Measurements from ENCODE around the gene WASL. TPM values are rescaled to one million over a fixed set of nuclear protein-coding genes. Genes with fewer than 3 reads are reported as not detected.

WASL gene
- total RNA-seq, 2 donors from 2014 or later, result 37.7 to 64.9 TPM

DNA sequence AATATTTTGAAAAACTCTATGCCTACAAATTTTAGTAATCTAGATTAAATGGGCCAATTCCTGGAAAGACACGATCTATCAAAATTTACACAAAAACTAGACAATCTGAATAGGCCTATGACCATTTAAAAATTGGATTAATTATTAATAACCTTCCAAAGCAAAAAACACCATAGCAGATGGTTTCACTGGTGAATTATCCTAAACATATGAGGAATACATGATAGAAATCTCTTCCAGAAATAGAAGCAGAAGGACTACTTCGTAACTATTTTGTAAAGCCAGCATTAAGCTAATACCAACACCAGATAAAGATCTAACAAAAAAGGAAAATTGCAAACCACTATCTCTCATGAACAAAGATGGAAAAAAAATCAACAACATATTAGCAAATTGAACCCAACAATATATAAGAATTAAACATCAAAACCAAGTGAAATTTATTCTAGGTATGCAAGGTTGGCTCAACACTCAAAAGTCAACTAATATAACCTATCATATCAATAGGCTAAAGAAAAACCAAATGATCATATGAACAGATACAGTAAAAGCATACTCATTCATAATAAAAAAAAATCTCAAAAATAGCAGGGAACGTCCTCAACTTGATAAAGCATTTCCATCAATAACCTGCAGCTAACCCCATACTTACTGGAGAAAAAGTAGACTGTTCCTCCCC is 16.3 kb downstream of the WASL start:
- H3K36me3 ChIP-seq, result no peaks in the 10 kb centered on the region
- H3K4me1 ChIP-seq (replicated peaks), result no peaks in the 10 kb centered on the region
- WGBS, result 87% methylated on average over 3 of the region's 3 CpGs
- DNase-seq (ENCODE audit: low spot score), result no peak
- no peaks in the 10 kb centered on the region for H3K9me3 ChIP-seq
- TF ChIP-seq POLR2AphosphoS5 (IDR thresholded peaks at IDR 0.05) (no peak), POLR2A (IDR thresholded peaks at IDR 0.05) (no peak)
- H3K4me3 ChIP-seq, result no peak overlapping the region
- intact Hi-C loops (cut with DNase I), result no loop called here
- no peak overlapping the region for H3K27ac ChIP-seq
- H3K27me3 ChIP-seq (replicated peaks; ENCODE audit: insufficient read depth), result no peaks in the 10 kb centered on the region

DNA sequence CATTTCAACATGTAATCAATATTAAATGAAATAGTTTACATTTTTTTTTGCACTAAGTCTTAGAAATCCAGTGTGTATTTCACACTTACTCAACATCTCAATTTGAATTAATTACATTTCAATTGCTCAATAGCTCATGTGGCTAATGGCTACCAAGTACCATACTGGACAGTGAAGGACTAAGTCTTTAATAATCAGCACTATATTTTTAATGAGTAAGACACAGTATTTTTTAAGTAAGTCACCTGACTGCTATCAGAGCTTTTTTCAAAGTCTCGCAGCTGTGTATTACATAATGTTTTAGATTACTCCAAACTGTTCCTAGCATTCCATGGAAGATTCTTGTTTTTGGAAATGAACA is 19.6 kb downstream of the WASL start:
- H3K9me3 ChIP-seq, result no peaks in the 10 kb centered on the region
- peaks cover 9% of the 10 kb centered on the region for H3K4me1 ChIP-seq (replicated peaks)
- intact Hi-C loops (cut with DNase I), result no loop called here
- H3K4me3 ChIP-seq, result no peak overlapping the region
- TF ChIP-seq POLR2A (IDR thresholded peaks at IDR 0.05) (no peak), POLR2AphosphoS5 (IDR thresholded peaks at IDR 0.05) (no peak)
- TF ChIP-seq, protein P1, sequence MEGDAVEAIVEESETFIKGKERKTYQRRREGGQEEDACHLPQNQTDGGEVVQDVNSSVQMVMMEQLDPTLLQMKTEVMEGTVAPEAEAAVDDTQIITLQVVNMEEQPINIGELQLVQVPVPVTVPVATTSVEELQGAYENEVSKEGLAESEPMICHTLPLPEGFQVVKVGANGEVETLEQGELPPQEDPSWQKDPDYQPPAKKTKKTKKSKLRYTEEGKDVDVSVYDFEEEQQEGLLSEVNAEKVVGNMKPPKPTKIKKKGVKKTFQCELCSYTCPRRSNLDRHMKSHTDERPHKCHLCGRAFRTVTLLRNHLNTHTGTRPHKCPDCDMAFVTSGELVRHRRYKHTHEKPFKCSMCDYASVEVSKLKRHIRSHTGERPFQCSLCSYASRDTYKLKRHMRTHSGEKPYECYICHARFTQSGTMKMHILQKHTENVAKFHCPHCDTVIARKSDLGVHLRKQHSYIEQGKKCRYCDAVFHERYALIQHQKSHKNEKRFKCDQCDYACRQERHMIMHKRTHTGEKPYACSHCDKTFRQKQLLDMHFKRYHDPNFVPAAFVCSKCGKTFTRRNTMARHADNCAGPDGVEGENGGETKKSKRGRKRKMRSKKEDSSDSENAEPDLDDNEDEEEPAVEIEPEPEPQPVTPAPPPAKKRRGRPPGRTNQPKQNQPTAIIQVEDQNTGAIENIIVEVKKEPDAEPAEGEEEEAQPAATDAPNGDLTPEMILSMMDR (IDR thresholded peaks at IDR 0.05), result no peak
- H3K27ac ChIP-seq, result no peak overlapping the region
- no peaks in the 10 kb centered on the region for H3K27me3 ChIP-seq (replicated peaks; ENCODE audit: insufficient read depth)
- H3K36me3 ChIP-seq, result no peaks in the 10 kb centered on the region
- 100% methylated on average over 1 of the region's 1 CpG for WGBS
- DNase-seq (ENCODE audit: low spot score), result no peak

GRCh38 chr7:123727071-123727837 is 21.5 kb downstream of the WASL start:
- Histone ChIP-seq H3K27ac (no peak overlapping the region), H3K9me3 (no peaks in the 10 kb centered on the region), H3K27me3 (replicated peaks; ENCODE audit: insufficient read depth) (no peaks in the 10 kb centered on the region), H3K4me1 (replicated peaks) (peaks cover 13% of the 10 kb centered on the region), H3K36me3 (no peaks in the 10 kb centered on the region), H3K4me3 (no peak overlapping the region)
- DNase-seq (ENCODE audit: low spot score), result no peak
- WGBS, result 55% methylated on average over 4 of the region's 4 CpGs
- intact Hi-C loops (cut with DNase I), result no loop called here
- TF ChIP-seq POLR2AphosphoS5 (IDR thresholded peaks at IDR 0.05) (no peak), POLR2A (IDR thresholded peaks at IDR 0.05) (no peak)
- TF ChIP-seq, protein P1 (IDR thresholded peaks at IDR 0.05), result no peak

DNA sequence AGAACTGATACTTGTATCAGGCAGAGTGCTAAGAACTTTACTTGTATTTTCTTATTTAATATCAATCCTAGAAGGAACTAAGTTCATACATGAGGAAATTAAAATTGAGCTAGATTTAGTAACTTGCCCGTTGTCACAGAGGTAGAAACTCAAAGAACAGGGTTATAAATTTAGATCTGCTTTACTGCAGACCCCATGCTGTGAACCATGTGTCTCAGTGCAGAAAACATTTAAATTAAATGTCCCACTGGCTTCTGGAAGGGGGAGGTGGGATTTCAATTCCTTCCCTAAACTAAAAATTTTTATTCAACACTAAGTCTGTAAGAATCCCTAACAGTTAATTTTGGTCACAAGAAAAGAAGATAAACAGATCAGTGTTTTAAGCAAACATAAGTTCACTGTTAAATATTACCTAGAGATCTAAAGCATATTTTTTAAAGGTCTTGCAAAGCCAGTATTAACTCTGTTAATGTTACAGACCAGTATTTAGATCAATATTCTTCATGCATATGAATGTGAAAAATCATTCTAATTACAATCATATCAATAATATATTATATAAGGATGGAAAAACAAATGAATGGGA is 23.1 kb downstream of the WASL start:
- no peak for DNase-seq (ENCODE audit: low spot score)

GRCh38 chr7:123724817-123725253 is 24.0 kb downstream of the WASL start:
- Histone ChIP-seq H3K4me1 (replicated peaks) (peaks cover 13% of the 10 kb centered on the region), H3K9me3 (no peaks in the 10 kb centered on the region), H3K27ac (no peak overlapping the region), H3K27me3 (replicated peaks; ENCODE audit: insufficient read depth) (no peaks in the 10 kb centered on the region), H3K4me3 (no peak overlapping the region), H3K36me3 (no peaks in the 10 kb centered on the region)
- intact Hi-C loops (cut with DNase I), result no loop called here
- 40% methylated on average over 3 of the region's 3 CpGs for whole genome bisulfite sequencing
- no peak for TF ChIP-seq POLR2AphosphoS5 (IDR thresholded peaks at IDR 0.05)
- no peak for TF ChIP-seq POLR2A (IDR thresholded peaks at IDR 0.05)
- no peak for DNase-seq (ENCODE audit: low spot score)

More for the DNA sequence above, 23.1 kb downstream of the WASL start:
- peaks cover 13% of the 10 kb centered on the region for H3K4me1 ChIP-seq (replicated peaks)
- H3K27me3 ChIP-seq (replicated peaks; ENCODE audit: insufficient read depth), result no peaks in the 10 kb centered on the region
- TF ChIP-seq, protein P1 (IDR thresholded peaks at IDR 0.05), result no peak
- TF ChIP-seq POLR2A (IDR thresholded peaks at IDR 0.05) (no peak), POLR2AphosphoS5 (IDR thresholded peaks at IDR 0.05) (no peak)
- H3K9me3 ChIP-seq, result no peaks in the 10 kb centered on the region
- 36% methylated on average over 1 of the region's 1 CpG for WGBS
- no peak overlapping the region for H3K4me3 ChIP-seq
- intact Hi-C loops (cut with DNase I), result no loop called here
- no peaks in the 10 kb centered on the region for H3K36me3 ChIP-seq
- no peak overlapping the region for H3K27ac ChIP-seq
